NCI-H2196 treated with DMSO at 0.1 percent for 48 hours (cell line): ENCODE data around the gene TXNL4A.
"Not testable (repeated sequence)": the region's sequence is repeated elsewhere in the genome, so short reads cannot be mapped to it uniquely, and the experiment has no call there.

Source experiments
- DNase-seq: peaks from one replicate; lab custom pipeline; 2025; ENCODE audit not compliant: unreplicated experiment; lab: John Stamatoyannopoulos, UW

TXNL4A gene, protein sequence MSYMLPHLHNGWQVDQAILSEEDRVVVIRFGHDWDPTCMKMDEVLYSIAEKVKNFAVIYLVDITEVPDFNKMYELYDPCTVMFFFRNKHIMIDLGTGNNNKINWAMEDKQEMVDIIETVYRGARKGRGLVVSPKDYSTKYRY

DNA sequence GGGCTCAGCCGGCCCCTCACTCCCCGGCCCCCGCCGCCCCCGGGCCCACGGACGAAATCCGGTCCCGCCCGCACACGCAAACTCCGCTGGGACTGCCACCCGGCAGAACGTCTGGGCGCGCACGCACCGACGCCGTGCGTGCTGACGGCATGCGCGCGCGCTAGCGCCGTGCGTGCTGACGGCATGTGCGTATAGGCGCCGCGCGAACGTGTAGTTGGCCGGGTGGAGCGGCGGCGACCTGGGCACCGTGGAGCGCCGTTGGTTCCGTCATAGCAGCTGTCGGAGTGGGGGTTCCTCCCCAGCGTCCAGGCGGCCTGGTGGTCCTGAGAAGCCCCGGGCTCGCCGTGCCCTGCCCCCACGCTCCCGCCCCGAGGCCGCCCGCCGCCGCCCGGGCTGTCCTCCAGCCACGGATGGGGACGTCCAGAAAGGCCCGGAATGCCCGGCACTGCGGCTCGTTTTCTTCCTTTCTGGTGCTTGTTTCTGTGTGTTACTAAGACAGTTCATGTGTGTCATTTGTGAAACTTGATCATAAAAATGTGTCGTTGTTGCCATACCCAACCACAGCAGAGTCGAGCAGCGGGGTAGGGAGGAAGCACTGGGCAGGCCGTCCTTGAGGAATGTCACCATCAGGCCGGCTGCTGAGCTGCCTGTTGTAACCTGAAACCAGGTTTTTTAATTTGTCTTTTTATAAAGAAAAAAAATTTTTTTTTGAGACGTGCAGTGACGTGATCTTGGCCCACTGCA is at the start of gene TXNL4A:
Gene TXNL4A (minus strand): TSS at position 113 of the 744 bp plus-strand sequence. CDS start 171 bp downstream, outside the sequence.
- DNase-seq = peak; percentile 43

DNA sequence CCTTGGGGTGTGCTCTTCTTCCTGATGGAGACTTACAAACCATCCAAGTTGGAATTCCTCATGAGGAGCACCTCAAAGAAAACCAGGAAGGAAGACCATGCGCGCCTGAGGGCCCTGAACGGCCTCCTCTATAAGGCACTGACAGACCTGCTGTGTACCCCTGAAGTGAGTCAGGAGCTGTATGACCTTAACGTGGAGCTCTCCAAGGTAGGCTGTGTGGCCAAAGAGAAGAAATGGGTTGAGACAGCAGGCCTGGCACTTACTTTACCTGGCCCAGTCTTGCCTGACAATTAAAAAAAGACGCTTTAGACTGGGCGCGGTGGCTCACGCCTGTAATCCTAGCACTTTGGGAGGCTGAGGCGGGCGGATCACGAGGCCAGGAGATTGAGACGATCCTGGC is 48.9 kb upstream of the TXNL4A start:
- DNase-seq = no peak

DNA sequence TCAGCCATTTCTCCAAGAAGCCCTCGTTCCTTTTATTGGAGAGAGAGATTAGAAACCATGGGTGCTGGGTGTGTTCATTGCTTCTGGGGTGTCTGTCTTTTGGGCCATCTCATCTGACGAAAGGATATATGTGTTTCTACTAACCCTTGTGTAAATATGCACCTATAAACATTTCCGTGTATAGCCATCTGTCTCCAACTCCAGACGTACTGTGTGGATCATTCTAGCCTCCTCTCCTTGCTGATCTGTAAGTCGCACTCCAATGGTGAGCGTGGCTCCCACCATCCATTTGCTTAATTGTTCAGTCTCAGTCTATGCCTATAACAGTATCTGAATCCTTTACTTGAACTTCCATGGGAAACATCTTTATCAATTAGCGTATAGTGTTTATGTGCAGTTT is 47.6 kb upstream of the TXNL4A start:
- no peak for DNase-seq

DNA sequence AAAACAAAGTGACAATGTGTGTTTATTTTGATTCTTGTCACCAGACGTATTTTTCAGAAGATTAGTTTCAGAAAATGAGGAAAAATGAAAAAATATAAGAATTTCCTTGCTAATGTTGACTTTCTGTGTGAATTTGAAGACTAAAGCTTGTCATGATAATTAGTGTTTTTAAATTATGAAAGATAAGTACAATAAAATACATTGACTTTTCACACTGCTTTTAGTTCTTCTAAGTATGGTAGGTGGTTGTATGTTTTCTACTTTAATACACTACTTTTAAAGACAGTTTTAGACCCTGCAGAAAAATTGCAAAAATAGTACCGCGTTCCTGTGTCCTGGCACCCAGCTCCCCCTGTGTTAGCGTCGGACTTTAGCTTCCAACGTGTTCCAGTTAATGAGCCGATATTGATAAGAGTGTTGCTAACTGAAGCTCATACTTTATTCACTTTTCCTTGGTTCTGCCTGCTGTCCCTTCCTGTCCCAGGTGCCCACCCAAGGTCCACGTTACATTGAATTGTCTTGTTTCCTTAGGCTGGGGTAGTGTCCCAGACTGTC is 46.6 kb upstream of the TXNL4A start:
- DNase-seq = no peak

DNA sequence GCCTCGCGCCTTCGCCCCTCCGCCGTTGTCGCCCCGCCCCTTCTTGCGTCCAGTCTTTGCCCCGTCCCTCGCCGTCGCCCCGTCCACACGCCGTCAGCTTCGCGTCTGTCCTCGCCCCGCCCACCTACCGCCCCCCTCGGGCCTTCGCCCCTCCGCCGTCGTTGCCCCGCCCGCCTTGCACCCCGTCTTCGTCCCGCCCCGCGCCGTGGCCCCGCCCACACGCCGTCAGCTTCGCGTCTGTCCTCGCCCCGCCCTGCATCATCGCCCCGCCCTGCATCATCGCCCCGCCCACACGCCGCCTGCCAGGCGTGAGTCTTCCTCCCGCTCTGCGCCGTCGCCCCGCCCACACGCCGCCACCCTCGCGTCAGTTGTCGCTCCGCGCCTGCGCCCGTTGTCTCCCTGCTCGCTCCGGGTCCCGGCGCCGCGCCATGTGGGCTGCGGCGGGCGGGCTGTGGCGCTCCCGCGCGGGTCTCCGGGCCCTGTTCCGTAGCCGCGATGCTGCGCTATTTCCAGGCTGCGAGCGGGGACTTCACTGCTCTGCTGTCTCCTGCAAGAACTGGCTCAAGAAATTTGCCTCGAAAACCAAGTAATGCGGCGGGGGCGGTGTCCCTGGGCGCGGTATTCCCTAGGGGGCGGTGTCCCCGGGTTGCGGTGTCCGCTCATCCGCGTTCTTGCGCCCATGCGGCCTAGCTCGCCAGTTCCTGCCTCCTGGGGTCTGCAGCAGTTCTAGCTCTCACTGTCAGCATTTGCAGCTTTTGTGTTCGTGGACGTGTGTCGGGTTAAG is 45.9 kb upstream of the TXNL4A start, which contains the start of gene RBFA:
Gene RBFA (plus strand): TSS at position 367 of the 784 bp plus-strand sequence. CDS start 62 bp downstream, at position 429.
- DNase-seq = peak; percentile 96

DNA sequence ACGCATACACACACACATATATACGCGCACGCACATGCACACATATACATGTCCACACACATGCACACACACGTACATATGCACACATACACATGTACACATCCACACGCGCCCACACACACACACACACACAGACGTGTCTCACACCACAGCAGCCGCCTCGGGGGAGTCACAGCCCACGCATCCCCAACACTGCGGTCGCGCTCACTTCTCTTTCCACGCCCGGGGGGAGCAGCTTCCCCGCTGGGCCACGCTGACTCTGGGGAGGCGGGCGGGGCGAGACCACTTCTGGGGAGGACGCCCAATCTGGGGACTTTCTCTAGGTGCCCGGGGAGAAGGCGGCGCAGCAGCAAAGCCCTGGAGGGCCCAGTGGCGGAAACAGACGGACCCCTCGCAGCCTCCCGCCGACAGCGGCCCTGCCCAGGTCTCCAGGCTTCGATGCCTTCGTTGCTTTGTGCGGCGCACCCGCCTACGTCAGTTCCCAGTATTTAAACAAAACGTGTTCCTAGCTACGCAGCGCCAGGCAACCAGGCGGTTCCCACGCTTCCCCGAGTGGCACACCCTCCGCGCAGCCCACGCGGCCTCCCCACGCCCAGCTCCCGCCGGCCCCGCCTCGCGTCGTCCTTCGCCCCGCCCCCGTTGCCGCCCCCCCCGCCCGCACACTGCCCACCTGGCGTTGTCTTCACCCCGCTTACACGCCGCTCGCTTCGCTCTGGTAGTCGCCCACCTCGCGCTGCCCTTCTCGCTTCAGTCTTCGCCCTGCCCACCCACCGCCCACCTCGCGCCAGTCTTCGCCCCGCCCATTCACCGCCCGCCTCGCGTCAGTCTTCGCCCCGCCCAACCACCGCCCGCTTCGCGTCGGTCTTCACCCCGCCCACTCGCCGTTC is 45.1 kb upstream of the TXNL4A start:
- DNase-seq = no peak

DNA sequence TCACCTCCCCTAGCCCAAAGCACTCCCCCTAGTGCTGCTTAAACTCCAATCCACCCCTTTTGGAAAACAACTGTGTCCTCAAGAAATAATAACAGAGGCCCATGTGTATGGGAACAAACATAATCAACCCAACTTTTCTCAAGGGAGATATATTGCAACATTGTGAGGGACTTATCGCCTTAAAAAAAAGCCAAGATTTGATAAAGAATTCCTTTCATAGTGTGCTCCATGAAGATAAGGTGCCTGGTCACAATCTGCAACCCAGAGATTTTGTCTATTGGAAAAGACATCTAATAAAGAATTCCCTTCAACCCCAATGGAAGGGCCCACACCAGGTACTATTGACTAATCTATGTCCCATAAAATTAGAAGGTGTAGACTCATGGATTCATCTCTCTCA is 41.3 kb upstream of the TXNL4A start:
- DNase-seq = no peak

DNA sequence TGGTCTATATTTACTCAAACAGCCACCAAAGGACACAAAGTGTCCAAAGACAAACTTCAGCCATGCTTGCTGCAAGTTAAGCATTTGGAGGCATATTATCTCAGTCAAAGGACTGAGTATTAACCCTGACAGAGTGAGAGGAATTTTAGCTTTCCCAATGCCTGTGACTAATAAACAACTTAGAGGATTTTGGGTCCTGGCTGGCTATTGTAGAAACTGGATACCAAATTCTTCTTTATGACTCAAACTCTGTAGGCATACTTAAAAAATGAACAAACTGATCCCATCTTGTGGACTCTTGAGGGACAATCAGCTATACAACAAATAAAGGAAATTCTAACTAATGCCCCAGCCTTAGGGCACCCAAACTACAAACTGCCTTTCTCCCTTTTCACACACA is 39.4 kb upstream of the TXNL4A start:
- DNase-seq = not testable (repeated sequence)

DNA sequence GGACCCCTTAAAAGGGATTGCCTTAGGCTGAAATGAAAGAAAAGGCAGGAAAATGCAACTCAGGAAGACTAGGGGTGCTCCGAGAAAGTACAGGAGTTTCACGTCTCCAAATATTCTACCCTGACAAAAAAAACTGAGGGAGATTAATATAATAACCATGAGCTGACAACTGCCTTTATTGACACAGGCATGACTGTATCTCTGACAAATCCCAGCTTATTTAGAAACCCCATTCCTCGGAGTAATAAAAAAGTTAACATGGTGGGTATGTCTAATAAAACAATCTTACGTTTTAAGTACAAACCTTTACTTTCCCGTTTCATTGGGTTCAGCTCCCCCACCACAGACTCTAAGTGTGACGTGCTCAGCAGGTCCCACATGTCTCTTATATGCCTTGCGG is 38.0 kb upstream of the TXNL4A start:
- no peak for DNase-seq

DNA sequence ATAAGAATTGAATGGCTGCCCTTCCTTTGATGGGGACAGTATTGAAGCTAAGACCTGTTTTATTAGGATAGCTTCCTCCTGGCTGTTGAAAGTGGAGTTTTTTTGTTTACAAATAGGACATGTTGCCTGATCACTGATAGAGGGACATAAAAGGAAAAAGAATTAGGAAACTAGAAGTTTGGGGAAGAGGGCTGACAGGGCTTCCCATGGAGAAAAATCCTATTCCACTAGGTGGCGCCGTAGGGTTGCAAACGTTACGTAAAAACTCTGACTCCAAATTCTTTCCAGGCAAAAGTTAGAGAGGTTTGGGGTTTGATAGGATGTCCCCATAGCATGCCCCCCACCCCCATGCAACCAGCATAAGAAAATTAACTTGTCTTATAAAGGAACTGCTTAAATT is 34.8 kb upstream of the TXNL4A start:
- no peak for DNase-seq

DNA sequence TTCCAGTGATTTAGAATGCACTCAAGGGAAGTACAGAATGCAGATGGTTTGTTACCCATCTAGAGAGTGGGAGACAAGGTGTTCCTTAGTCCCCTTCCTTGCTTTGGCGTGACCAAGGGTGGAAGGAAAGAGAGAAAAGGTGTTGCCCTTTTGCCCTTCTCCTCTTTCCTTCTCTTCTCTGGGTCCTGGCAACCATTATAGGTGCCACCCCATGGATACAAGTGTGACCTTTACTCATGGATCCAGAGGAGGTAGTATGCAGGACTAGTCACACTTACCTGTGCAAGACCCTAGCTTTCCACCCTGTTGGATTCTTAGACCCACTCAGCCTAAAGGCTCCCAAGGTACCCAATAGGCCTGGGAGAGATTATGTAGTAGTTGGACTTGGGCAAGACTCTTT is 34.2 kb upstream of the TXNL4A start:
- DNase-seq = no peak

DNA sequence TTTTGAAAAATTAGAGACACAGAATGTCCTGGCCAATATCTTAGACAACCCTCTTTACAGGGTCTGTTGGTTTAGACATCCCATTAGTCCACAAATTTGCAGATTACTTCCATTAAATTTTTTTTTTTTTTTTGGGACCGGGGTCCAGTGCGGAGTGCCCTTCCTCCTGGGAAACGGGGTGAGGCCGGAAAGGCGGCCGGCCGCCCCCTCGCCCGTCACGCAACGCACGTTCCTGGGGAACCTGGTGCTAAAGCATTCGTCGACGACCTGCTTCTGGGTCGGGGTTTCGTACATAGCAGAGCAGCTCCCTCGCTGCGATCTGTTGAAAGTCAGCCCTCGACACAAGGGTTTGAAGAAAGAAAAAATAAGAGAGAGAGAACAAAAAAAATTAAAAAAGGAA is 24.4 kb upstream of the TXNL4A start:
- no peak for DNase-seq

DNA sequence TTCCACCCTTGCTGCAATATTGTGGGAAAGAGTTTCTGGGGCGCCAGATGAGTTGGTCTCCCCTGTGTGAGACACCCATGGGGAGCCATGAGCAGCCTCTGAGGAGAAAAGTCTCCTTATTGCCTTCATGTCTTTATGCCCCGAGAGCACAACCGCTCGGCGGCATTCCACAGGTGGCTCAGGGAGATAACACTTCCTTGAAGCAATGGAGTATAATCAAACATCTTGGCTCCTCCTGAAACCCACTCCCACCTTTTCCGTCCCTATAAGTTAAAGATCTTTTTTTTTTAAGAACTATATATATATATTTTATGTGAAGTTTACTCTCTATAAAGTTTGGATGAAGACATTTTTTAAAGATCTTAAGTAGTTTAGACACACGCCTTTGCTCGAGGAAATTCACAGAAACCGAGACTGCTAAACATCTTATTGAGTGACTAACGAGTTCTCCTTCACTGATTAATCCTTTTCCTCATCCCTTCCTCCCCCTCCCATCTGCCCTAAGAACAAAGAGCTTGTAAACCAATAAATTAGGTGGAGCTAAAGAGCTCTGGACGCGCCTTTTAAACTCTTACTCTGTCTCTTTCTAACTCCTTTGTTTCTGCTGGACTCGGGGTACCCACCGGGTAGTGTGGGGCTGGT is 23.3 kb upstream of the TXNL4A start:
- not testable (repeated sequence) for DNase-seq

DNA sequence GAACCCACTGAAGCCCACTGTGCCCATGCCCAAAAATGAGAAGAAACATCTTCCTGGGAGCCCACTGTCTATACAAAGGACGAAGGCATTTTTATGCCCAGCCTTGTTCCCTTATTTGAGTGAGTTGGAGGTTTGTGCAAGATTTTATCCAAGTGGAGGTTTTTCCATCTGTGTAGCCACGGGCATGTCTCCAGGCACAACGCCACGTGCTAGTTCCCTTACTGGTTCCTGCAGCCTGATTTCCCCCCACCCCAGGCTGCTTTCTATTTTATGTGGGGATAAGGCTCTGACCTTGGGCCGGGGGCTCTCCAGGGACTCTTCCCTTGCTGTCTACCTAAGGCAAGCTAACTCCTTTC is 22.2 kb upstream of the TXNL4A start:
- DNase-seq = no peak

DNA sequence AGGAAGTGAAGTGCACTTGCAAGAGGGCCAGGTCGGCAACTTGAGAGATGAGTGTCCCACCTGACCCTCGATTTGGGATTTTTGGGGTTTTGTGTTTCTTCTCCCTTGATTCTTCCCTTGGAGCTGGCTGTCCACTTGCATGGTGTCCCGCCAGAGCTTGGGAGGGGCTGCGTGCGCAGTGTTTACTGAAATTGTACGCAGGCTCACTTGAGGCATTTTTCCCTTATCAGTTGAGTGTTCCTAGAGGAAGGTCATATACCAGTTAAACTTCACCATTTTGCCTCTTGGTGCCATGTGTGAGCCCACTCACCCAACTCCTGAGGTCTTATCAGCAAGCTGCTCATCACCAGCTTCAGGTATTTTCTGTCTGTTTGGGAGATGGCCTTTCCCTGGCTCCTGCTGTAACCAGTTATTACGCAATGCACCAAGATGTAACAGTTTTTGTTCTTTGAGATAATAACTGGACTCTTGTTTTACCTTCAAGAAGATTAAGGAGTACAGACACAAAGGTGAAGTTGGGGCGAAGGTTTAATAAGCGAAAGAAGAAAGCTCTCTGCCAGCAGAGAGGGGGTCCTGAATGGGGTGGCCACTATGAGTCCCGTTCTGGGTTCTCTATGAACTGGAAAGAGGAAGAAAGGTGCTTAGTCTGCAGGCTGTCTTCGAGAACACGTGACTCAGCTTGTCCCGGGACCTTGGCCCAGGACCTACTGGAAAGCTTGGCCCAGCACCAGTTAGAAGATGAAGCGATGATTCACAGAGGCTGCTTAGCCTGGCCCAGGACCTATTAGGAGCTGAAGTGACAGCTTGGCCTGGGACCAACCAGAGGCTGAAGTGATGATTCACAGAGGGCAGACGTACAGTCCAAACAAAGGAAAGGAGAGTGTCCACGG is 21.5 kb upstream of the TXNL4A start:
- DNase-seq = no peak

DNA sequence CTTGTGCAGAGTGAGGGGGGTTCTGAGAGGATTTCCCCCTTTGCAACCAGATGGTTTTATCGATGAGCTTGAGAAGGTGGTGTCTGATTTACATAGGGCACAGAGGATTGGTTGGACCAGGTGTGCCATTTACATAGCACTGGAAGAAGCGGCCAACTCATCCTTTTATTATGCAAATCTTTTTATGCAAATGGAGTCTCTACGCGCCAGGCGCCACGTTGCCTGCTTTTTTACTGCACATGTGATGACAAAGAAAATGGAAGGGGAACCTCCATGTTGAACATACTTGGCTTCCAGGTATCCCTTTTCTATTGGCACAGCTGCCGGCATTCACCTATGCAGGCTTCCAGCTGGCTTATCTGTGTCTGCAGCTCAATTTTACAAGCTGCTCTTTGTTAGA is 18.4 kb upstream of the TXNL4A start:
- no peak for DNase-seq

DNA sequence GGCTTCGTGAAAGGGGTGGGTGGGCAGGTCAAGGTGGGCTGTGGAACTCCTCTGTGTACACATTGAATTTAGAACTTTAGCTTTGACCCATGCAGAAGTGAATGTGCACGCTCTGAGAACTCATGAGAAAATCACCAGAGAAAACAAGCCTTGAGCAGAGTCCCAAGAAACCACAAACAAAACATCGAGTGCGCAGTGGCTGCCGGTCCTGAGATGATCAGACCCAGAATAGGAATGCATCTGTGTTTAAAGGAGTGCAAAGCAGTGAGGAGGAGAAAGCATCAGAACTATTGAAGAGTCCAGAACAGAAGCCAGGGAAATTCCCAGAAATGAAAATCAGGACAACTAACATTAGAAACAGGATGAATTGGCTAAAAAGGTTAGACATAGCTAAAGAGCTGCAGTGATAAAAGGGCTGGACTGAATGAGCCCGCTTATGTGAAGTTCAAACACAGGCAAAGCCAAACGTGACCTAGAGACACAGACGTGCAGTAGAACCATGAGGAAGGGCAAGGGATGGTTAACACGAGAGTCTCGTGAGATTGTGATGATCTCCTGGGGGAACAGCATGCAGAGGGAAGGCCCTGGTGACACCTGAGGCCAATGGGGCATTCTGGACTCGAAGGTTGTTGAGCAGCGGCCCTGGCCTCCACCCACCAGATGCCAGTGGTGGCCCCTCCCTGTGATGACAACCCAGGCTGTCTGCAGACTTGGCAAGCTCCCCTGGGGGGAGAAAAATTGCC is 16.4 kb upstream of the TXNL4A start:
- DNase-seq = no peak

DNA sequence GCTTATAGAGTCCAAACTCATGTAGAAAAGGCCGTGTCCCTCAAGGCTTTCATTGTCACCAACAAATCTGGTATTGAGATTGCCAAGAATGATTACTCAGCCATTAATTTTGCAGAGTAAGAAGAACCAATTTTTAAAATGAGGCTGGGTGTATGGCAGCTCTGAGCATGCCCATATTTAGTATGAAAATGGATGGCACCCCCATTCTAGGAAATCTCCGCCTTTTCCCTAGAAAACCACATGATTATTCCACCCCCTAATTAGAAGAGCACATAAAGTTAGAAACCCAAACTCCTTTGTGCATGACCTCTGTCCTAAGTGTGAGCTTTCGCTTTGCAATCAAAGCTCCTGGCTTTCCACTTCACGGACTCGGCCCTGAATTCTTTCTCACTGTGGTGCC is 14.1 kb upstream of the TXNL4A start:
- DNase-seq = no peak

DNA sequence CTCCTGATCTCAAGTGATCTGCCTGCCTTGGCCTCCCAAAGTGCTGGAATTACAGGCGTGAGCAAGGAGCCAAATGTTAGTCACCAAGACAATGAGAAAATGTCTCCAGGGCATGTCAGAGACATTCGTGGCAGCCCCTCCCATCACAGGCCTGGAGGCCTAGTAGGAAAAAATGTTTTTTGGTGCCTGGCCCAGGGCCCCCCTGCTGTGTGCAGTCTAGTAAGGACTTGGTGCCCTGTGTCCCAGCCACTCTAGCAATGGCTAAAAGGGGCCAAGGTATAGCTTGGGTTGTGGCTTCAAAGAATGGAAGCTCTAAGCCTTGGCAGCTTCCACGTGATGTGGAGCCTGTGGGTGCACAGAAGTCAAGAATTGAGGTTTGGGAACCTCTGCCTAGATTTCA is 12.5 kb upstream of the TXNL4A start:
- DNase-seq = no peak
